CD14-positive monocyte (primary cell): ENCODE data around the gene DBT. TPM values are rescaled to one million over a fixed set of nuclear protein-coding genes. Genes with fewer than 3 reads are reported as not detected.

Experiments used
- DNase-seq, 3 donors: peaks; one replicate each; pipeline ENCODE4 v3.0.0-alpha.2; 2011 to 2022
- H2AFZ ChIP-seq: 2 replicates; pipeline ENCODE4 v1.6.0; 2012; ENCODE audit warnings: mild to moderate bottlenecking, low read depth, low read length, inconsistent platforms; ENCODE audit not compliant: insufficient read depth, poor library complexity, severe bottlenecking
- H3K27ac ChIP-seq, 2 donors: 1 replicate in 1 of 2; 2 replicates in 1 of 2; pipeline ENCODE4 v1.5.1; 2012 to 2013; ENCODE audit warnings: low read length in 2 of 2, control low read depth in 1 of 2, inconsistent platforms in 1 of 2, low read depth in 1 of 2, mild to moderate bottlenecking in 1 of 2
- H3K27me3 ChIP-seq, 2 donors: one replicate each; pipeline versions ENCODE4 v1.6.0 to v1.6.1; 2011 to 2013; ENCODE audit warnings: low read length in 2 of 2; ENCODE audit not compliant: control insufficient read depth in 2 of 2, insufficient read depth in 2 of 2
- H3K36me3 ChIP-seq, 2 donors: replicated peaks in 1 of 2; 1 replicate in 1 of 2; 2 replicates in 1 of 2; pipeline versions ENCODE4 v1.5.1 to v1.6.1; 2012 to 2013; ENCODE audit warnings: low read length in 2 of 2, control low read depth in 1 of 2, inconsistent platforms in 1 of 2, mild to moderate bottlenecking in 1 of 2; ENCODE audit not compliant: insufficient read depth in 2 of 2, control insufficient read depth in 1 of 2
- H3K4me1 ChIP-seq, 2 donors: 1 replicate in 1 of 2; 2 replicates in 1 of 2; pipeline versions ENCODE4 v1.5.1 to v1.6.1; 2012 to 2013; ENCODE audit warnings: low read length in 2 of 2, control low read depth in 1 of 2, inconsistent platforms in 1 of 2, mild to moderate bottlenecking in 1 of 2, moderate library complexity in 1 of 2; ENCODE audit not compliant: insufficient read depth in 2 of 2, control insufficient read depth in 1 of 2
- H3K4me2 ChIP-seq: replicated peaks from 2 replicates; pipeline ENCODE3; 2012; ENCODE audit warnings: low read length, moderate library complexity, mild to moderate bottlenecking; ENCODE audit not compliant: poor library complexity, severe bottlenecking; ENCODE audit errors: extremely low read depth
- H3K4me3 ChIP-seq, 3 experiments: fragments of 200-600 bp in 1 of 3; sonication (generic) in 1 of 3; replicated peaks in 1 of 3; 1 replicate in 2 of 3; 2 replicates in 1 of 3; pipeline ENCODE4 v1.5.1; 2011 to 2013; ENCODE audit warnings: low read length in 3 of 3, mild to moderate bottlenecking in 3 of 3, control low read depth in 2 of 3, low read depth in 2 of 3, inconsistent platforms in 1 of 3, moderate library complexity in 1 of 3
- H3K79me2 ChIP-seq: 2 replicates; pipeline ENCODE4 v1.6.0; 2012; ENCODE audit warnings: mild to moderate bottlenecking, control low read depth, inconsistent platforms, low read length, moderate library complexity; ENCODE audit not compliant: insufficient read depth
- H3K9ac ChIP-seq: 2 replicates; pipeline ENCODE4 v1.6.0; 2017; ENCODE audit warnings: low read length, mild to moderate bottlenecking; ENCODE audit not compliant: insufficient read depth, poor library complexity, severe bottlenecking
- H3K9me3 ChIP-seq, 2 donors: replicated peaks in 1 of 2; 1 replicate in 1 of 2; 2 replicates in 1 of 2; pipeline versions ENCODE4 v1.5.1 to v1.6.1; 2012 to 2013; ENCODE audit warnings: low read length in 2 of 2, control low read depth in 1 of 2; ENCODE audit not compliant: control insufficient read depth in 1 of 2, insufficient read depth in 1 of 2
- H4K20me1 ChIP-seq: 2 replicates; pipeline ENCODE4 v1.6.0; 2012; ENCODE audit warnings: mild to moderate bottlenecking, low read length, control low read depth, moderate library complexity; ENCODE audit not compliant: insufficient read depth
- H3K27ac Mint-ChIP-seq, 7 donors: one replicate each; pipeline ENCODE4 v1.8.0; 2020; ENCODE audit warnings: mild to moderate bottlenecking in 7 of 7, mixed read lengths in 7 of 7, moderate library complexity in 6 of 7, inconsistent platforms in 2 of 7
- H3K27me3 Mint-ChIP-seq, 3 donors: one replicate each; pipeline ENCODE4 v1.8.0; 2021 to 2022; ENCODE audit warnings: low read depth in 3 of 3, mild to moderate bottlenecking in 3 of 3, mixed read lengths in 3 of 3, moderate library complexity in 3 of 3, inconsistent platforms in 1 of 3
- H3K36me3 Mint-ChIP-seq, 2 donors: one replicate each; pipeline ENCODE4 v1.8.0; 2020; ENCODE audit warnings: mixed read lengths in 2 of 2, inconsistent platforms in 1 of 2, mild to moderate bottlenecking in 1 of 2
- H3K4me1 Mint-ChIP-seq: one replicate; pipeline ENCODE4 v1.8.0; 2020; ENCODE audit warnings: mild to moderate bottlenecking, mixed read lengths
- H3K4me3 Mint-ChIP-seq, 2 donors: one replicate each; pipeline ENCODE4 v1.8.0; 2020; ENCODE audit warnings: mild to moderate bottlenecking in 2 of 2, mixed read lengths in 2 of 2, moderate library complexity in 1 of 2
- H3K9me3 Mint-ChIP-seq, 7 donors: one replicate each; pipeline ENCODE4 v1.8.0; 2020 to 2022; ENCODE audit warnings: mixed read lengths in 7 of 7, mild to moderate bottlenecking in 6 of 7, moderate library complexity in 6 of 7, inconsistent platforms in 2 of 7
- WGBS: methylation state at CpG from one replicate; pipeline ENCODE4 v1.1.5; 2013; ENCODE audit warnings: missing lambda C conversion rate; ENCODE audit not compliant: insufficient coverage; 5-methylcytosine and 5-hydroxymethylcytosine counted together
- intact Hi-C, 2 donors: fragments of 100-400 bp; cut with micrococcal nuclease; formaldehyde crosslinking; loops; one replicate each; pipeline versions ENCODE4 v1.15.0 to v1.15.1; 2023
- polyA plus RNA-seq, 3 donors: library from polyadenylated mRNA; depleted of rRNA in 1 of 3; unstranded in 2 of 3; stranded (reverse) in 1 of 3; fragments of 300-500 nt in 2 of 3; fragments of >200 nt in 1 of 3; fragmentation: Illumina TruSeq in 2 of 3; gene quantifications; 1 replicate in 2 of 3; 2 replicates in 1 of 3; pipeline ENCODE4 v1.2.3, GENCODE V29; 2012 to 2021
- TF ChIP-seq, protein P1 (sequence below): fragments of 200-600 bp; IDR thresholded peaks from one replicate; pipeline ENCODE4 v1.8.0; 2022; ENCODE audit warnings: antibody characterized with exemption, mild to moderate bottlenecking

Gene DBT
- polyA plus RNA-seq, 3 donors: 1.1 to 2.7 (median 1.5) TPM

- no peaks in the 10 kb centered on the region for H3K27me3 ChIP-seq
- H3K9me3 Mint-ChIP-seq: no peaks in the 10 kb centered on the region
- H3K4me1 ChIP-seq: peaks cover 4 to 13% of the 10 kb centered on the region in 2 donors
- H4K20me1 ChIP-seq: no peaks in the 10 kb centered on the region
- no peak for DNase-seq
- peaks cover 67 to 81% of the 10 kb centered on the region in 2 donors for H3K36me3 ChIP-seq
- no peak overlapping the region for H3K4me3 ChIP-seq
- H3K27ac Mint-ChIP-seq: no peak overlapping the region
- intact Hi-C loops: no loop called here
- no peak overlapping the region for H2AFZ ChIP-seq
- H3K9me3 ChIP-seq: no peaks in the 10 kb centered on the region
- H3K4me3 Mint-ChIP-seq: no peak overlapping the region
- 100% methylated on average over 2 of the region's 4 CpGs for WGBS
- H3K36me3 Mint-ChIP-seq: peaks cover 46 to 66% of the 10 kb centered on the region in 2 donors
- H3K4me2 ChIP-seq: no peak overlapping the region
- H3K27ac ChIP-seq: no peak overlapping the region
- peaks cover 0 to 1% (median 0%) of the 10 kb centered on the region in 3 donors for H3K27me3 Mint-ChIP-seq
- TF ChIP-seq, protein P1, sequence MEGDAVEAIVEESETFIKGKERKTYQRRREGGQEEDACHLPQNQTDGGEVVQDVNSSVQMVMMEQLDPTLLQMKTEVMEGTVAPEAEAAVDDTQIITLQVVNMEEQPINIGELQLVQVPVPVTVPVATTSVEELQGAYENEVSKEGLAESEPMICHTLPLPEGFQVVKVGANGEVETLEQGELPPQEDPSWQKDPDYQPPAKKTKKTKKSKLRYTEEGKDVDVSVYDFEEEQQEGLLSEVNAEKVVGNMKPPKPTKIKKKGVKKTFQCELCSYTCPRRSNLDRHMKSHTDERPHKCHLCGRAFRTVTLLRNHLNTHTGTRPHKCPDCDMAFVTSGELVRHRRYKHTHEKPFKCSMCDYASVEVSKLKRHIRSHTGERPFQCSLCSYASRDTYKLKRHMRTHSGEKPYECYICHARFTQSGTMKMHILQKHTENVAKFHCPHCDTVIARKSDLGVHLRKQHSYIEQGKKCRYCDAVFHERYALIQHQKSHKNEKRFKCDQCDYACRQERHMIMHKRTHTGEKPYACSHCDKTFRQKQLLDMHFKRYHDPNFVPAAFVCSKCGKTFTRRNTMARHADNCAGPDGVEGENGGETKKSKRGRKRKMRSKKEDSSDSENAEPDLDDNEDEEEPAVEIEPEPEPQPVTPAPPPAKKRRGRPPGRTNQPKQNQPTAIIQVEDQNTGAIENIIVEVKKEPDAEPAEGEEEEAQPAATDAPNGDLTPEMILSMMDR: no peak
- no peaks in the 10 kb centered on the region for H3K79me2 ChIP-seq
- H3K9ac ChIP-seq: no peak overlapping the region
- H3K4me1 Mint-ChIP-seq: peaks cover 10% of the 10 kb centered on the region
Measured at GRCh38 chr1:100147875-100148274, 101.8 kb downstream of the DBT start.

- H3K4me2 ChIP-seq: no peak overlapping the region
- H4K20me1 ChIP-seq: no peaks in the 10 kb centered on the region
- Mint-ChIP-seq H3K27me3 (peaks cover 0 to 1% (median 0%) of the 10 kb centered on the region in 3 donors), H3K36me3 (peaks cover 54 to 75% of the 10 kb centered on the region in 2 donors), H3K4me3 (no peak overlapping the region), H3K4me1 (peaks cover 5% of the 10 kb centered on the region), H3K27ac (no peak overlapping the region), H3K9me3 (no peaks in the 10 kb centered on the region)
- peaks cover 3 to 4% of the 10 kb centered on the region in 2 donors for H3K4me1 ChIP-seq
- no peak for DNase-seq
- H2AFZ ChIP-seq: no peak overlapping the region
- no peaks in the 10 kb centered on the region for H3K27me3 ChIP-seq
- no peak overlapping the region for H3K4me3 ChIP-seq
- no CpG with 5 or more reads among the region's 1 CpG for WGBS
- H3K9me3 ChIP-seq: no peaks in the 10 kb centered on the region
- TF ChIP-seq, protein P1: no peak
- intact Hi-C loops: no loop called here
- no peak overlapping the region for H3K9ac ChIP-seq
- H3K36me3 ChIP-seq: peaks cover 76 to 90% of the 10 kb centered on the region in 2 donors
- H3K27ac ChIP-seq: no peak overlapping the region
- H3K79me2 ChIP-seq: no peaks in the 10 kb centered on the region
Measured at GRCh38 chr1:100146958-100147357, 102.7 kb downstream of the DBT start.
